GM18511 (cell line): Measurements from ENCODE around the gene TENT5A.

Experiments
- ATAC-seq: cut with Tn5 transposase; IDR thresholded peaks from one replicate; pipeline ENCODE4 v1.9.1; 2021; ENCODE audit warnings: mild to moderate bottlenecking, moderate library complexity; ENCODE audit not compliant: unreplicated experiment

The TENT5A gene

GRCh38 chr6:81718126-81718525 is 34.4 kb downstream of the TENT5A start:
- ATAC-seq, result no peak

- ATAC-seq, result no peak
Measured at GRCh38 chr6:81714684-81715083, 37.8 kb downstream of the TENT5A start.

- ATAC-seq, result no peak
Measured at GRCh38 chr6:81713205-81713604, 39.3 kb downstream of the TENT5A start.

- ATAC-seq, result no peak
Measured at GRCh38 chr6:81708113-81708699, 44.3 kb downstream of the TENT5A start.

- ATAC-seq, result no peak
Measured at GRCh38 chr6:81704700-81705099, 47.8 kb downstream of the TENT5A start.

GRCh38 chr6:81700414-81700813 is 52.1 kb downstream of the TENT5A start:
- ATAC-seq, result no peak

- ATAC-seq, result no peak
Measured at GRCh38 chr6:81697559-81697958, 54.9 kb downstream of the TENT5A start.

- no peak for ATAC-seq
Measured at GRCh38 chr6:81696524-81696923, 56.0 kb downstream of the TENT5A start.
